GM08714 (cell line): Measurements from ENCODE around the gene PLA2G2D.

ENCODE experiments used
- H3K4me3 ChIP-seq: fragments of 200-500 bp; sonication (Bioruptor generic); 2 replicates; pipeline ENCODE4 v1.5.1; 2014; ENCODE audit warnings: mild to moderate bottlenecking, low read length, inconsistent platforms
- ZNF274 ChIP-seq: IDR thresholded peaks from 2 replicates; pipeline ENCODE4 v1.6.1; 2012; ENCODE audit warnings: mild to moderate bottlenecking, low read depth, low read length

The PLA2G2D gene

GRCh38 chr1:20112279-20113000 is 6.9 kb downstream of the PLA2G2D start:
- TF ChIP-seq ZNF274 = no peak
- H3K4me3 ChIP-seq = no peak overlapping the region

GRCh38 chr1:20111452-20111851 is 7.9 kb downstream of the PLA2G2D start:
- no peak for TF ChIP-seq ZNF274
- H3K4me3 ChIP-seq = no peak overlapping the region

DNA sequence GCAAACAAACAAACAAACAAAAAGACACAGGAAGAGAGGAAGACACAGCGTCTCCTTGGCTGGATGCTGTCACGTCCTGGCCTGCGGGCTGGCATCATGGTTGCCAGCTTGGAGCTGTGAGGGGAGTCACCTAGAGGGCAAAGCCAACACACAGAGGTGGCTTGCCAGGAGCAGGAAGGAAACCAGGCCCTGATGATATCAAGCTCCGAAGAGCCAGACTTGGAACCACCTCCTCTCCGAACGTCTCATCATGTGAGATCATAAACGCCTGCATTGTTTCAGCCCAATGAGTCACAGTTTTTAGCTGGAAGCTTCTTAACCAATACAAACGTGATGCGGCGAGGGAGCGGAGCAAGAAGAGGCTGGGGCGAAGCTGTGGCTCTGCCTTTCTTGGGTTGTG is 8.7 kb downstream of the PLA2G2D start:
- H3K4me3 ChIP-seq = no peak overlapping the region
- TF ChIP-seq ZNF274 = no peak

- no peak overlapping the region for H3K4me3 ChIP-seq
- TF ChIP-seq ZNF274 = no peak
Measured at GRCh38 chr1:20109223-20109856, 10.0 kb downstream of the PLA2G2D start.

GRCh38 chr1:20108366-20109123 is 10.8 kb downstream of the PLA2G2D start:
- TF ChIP-seq ZNF274 = no peak
- H3K4me3 ChIP-seq = no peak overlapping the region

- no peak overlapping the region for H3K4me3 ChIP-seq
- no peak for TF ChIP-seq ZNF274
Measured at GRCh38 chr1:20107796-20108195, 11.5 kb downstream of the PLA2G2D start.

DNA sequence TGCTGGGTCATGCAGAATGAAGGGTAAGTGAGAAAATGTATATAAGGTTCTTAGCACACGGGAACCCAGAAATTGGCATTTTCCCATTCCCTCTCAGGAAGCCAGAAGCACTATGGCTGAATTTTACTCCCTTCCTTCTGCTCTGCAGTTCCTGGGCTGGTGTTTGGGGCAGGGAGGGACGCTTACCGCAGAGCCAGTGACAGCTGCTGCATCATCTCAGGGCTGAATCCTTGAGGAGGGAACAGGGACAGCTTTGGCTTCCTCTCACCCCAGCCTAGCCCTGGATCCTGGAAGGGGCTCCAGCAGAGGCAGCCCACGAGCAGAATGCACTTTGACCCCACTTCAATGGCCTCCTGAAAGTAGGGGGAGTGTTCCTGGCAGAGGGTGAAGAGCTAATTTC is 12.0 kb downstream of the PLA2G2D start:
- H3K4me3 ChIP-seq = no peak overlapping the region
- no peak for TF ChIP-seq ZNF274

DNA sequence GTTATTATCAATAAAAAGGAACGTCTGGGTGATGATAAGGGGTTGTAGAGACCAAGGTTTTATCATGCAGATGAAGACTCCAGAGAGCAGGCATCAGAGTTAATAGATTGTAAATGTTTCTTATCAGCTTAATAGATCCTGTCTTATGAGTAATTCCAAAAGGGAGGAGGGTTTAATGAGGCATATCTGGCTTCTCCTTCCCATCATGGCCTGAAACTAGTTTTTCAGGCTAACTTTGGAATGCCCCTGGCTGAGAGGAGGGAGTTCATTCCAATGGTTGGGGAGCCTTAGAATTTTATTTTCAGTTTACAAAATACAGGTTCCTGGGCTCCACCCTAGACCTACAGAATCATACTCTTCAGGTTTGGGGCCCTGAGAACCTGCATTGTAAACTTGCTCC is 13.5 kb downstream of the PLA2G2D start:
- no peak overlapping the region for H3K4me3 ChIP-seq
- no peak for TF ChIP-seq ZNF274

DNA sequence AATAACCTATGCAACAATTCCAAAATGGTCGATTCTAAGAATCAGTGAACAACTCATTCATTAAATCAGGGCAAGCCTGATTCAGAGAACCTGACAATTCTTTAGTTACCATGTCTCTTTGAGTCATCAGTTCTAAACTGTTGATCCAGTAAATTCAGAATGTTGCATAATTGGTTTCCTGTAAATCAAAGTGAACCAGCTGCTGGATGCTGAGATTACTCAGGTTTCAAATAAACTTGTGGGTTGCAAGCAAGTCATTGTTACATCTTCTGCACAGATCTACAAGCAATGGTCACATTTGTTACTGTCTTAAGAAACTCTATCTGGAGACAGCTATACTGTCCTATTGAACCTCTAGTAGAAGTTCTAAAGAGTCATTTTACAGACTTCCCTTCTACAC is 16.5 kb downstream of the PLA2G2D start:
- no peak overlapping the region for H3K4me3 ChIP-seq
- TF ChIP-seq ZNF274 = no peak

DNA sequence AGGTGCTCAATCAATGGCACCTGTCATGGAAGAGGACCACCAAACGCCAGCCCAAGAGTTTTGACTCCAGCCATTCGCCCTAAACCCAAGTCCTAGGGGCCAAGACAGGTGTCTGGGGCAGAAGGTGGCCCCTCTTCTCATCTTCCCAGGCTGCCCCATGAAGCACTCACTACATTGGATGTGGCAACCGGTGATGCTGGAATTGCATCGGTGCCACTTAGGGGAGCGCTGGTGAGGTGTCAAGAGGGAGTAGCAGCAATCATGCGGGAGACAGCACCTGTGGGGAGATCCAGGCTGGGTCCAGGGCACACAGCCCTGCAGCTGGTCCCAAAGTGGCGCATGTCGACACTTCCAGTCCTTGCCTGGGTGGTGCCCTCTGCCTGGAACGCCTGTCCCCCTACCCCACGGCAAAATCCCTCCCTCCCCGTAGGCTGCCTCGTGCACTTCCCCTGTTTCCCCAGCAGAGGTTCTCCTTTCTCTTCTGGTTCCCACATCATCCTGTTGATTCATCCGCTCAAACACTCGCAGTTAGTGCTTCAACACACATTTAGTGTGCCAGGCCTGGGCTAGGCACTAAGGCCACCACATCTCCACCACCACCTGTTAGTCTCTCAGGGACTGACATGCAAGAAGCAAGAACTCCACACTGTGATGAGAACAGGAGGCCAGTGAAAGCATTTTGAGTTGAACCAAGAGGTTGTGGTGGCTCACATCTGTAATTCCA is 18.5 kb downstream of the PLA2G2D start:
- TF ChIP-seq ZNF274 = no peak
- no peak overlapping the region for H3K4me3 ChIP-seq

DNA sequence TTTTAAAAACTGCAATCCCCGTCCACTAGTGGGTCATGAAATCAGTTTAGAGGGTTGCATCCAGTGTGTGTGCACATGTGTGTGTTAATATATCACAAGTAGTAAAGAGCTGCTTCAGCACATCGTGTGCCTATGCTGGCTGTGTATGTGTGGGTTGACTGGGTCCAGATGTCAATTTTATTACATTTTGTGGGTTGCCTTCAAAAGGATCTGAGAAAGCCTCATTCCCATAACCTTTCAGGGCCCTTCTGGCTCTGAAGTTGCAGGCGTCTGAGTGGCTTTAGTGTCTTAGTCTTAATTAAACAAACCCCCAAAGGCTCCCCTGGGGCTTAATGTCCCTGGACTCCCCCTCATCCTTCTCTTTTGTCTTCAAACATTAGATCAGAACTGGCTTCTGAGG is 19.8 kb downstream of the PLA2G2D start:
- no peak overlapping the region for H3K4me3 ChIP-seq
- TF ChIP-seq ZNF274 = no peak

DNA sequence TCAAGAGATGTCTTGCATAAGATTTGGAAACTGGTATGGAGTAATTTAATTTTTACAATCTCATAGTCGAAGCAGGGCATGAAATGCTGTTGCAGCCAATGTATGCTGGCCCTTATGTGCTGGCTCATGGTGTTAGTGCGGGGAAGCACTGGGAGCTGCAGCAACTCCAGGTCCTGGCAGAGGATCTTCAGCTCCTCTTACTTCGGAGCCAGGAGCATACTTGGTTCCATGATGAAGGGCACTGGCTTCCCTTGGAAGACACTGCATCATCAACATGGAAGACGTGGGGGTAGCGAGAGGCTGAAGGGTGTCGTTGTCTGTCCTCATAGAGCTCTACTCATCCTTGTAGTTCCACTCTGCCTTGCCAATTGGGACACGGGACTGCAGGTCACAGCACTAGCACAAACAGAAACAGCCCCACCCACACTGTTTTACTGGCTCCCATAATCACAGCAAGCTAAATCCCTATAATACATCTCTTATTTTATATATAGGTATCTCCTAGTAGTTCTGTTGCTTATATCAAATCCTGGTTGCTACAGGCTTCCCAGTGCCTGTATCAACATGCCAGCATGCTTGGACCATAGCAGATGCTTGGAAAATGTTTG is 22.4 kb downstream of the PLA2G2D start:
- TF ChIP-seq ZNF274 = no peak
- H3K4me3 ChIP-seq = no peak overlapping the region

DNA sequence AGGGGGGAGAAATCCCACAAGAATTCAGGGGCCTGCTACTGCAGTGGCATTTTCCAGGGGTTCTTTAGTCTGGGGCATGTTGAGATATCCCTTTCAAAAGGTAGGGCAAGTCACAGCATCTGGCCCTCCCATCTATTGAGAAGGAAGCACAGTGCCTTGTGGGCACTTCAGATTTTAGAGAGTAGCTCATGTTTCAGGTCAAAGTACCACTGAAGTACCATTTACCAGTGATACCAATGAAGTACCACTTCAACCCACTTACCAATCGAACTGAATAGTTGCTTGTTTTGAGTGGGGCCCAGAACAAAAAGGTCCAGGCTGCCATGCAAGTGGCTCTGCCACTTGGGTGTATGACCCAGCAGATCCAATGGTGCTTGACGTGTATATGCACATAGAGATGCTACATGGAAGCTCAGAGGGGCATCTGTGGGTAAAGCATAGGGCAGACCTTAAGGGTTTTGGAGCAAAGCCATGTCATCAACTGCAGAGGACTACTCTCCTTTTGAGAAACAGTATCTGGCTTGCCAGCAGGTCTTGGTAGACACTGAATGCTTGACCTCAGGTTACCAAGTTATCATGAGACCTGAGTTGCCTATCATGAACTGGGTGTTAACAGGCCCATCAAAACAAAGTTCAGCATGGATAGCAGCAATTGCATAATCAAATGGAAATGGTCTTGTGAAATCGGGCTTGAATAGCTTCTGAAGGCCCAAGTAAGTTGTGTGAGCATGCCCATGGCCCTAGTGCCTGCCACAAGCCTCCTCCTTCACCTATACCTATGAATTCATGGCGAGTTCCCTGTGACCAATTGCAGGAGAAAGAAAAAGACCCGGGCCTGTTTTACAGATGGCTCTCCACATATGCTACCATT is 23.5 kb downstream of the PLA2G2D start:
- H3K4me3 ChIP-seq = no peak overlapping the region
- no peak for TF ChIP-seq ZNF274
